Measurements from ENCODE around the gene ANXA11.
"Not testable (repeated sequence)": the region's sequence is repeated elsewhere in the genome, so short reads cannot be mapped to it uniquely, and the experiment has no call there.

- not testable (repeated sequence) for TF ChIP-seq CTCF, POLR2AphosphoS5, POLR2A (IDR thresholded peaks at IDR 0.05)
Observed at GRCh38 chr10:80133687-80134086, 71.7 kb downstream of the ANXA11 start.

All from breast epithelium (tissue), 3 donors.